CD4-positive, alpha-beta T cell treated with Interleukin-17A for 4 hours (primary cell): ENCODE data around the gene TBL1XR1.
"Not testable (repeated sequence)": the region's sequence is repeated elsewhere in the genome, so short reads cannot be mapped to it uniquely, and the experiment has no call there.

Experiments
- DNase-seq: peaks from one replicate; pipeline ENCODE4 v3.0.0-alpha.2; 2020; ENCODE audit warnings: mixed read lengths

TBL1XR1 gene

DNA sequence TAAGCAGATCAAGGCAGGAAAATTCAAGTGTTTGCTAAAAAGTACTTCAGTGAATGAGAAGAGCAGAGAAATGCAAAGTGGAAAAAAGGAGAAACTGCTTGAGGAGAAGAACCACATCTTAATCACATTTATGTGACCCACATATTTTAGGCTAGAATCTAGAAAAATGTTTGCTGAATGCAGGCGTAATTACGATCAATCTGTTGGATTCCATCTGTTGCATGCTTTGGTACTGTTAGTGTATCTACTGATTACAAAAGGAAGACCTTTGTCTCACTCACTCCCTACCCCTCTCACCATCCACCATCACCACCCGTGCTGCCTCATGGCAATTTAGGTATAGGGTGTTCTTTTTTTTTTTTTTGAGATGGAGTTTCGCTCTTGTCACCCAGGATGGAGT, 9.7 kb upstream of the TBL1XR1 start:
- DNase-seq: no peak

DNA sequence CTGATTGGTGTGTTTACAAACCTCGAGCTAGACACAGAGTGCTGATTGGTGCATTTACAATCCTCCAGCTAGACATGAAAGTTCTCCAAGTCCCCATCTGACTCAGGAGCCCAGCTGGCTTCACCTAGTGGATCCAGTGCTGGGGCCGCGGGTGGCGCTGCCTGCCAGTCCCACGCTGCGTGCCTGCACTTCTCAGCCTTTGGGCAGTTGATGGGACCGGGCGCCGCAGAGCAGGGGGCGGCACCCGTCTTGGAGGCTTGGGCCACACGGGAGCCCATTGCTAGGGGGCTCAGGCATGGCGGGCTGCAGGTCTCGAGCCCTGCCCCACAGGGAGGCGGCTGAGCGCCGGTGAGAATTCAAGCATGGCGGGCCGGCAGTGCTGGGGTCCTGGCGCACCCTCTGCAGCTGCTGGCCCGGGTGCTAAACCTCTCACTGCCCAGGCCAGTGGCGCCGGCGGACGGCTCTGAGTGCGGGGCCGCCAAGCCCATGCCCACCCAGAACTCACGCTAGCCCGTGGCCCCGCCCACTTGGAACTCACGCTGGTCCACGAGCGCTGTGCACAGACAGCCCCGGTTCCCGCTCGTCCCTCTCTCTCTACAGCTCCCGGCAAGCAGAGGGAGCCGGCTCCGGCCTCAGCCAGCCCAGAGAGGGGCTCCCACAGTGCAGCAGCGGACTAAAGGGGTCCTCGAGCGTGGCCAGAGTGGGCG, 6.6 kb upstream of the TBL1XR1 start:
- DNase-seq: no peak

DNA sequence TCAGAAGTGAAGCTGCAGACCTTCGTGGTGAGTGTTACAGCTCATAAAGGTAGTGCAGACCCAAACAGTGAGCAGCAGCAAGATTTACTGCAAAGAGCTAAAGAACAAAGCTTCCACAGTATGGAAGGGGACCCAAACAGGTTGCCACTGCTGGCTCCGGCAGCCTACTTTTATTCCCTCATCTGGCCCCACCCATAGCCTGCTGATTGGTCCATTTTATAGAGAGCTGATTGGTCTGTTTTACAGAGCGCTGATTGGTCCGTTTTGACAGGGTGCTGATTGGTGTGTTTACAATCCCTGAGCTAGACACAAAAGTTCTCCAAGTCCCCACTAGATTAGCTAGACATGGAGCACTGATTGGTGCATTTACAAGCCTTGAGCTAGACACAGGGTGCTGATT, 5.7 kb upstream of the TBL1XR1 start:
- DNase-seq: not testable (repeated sequence)

DNA sequence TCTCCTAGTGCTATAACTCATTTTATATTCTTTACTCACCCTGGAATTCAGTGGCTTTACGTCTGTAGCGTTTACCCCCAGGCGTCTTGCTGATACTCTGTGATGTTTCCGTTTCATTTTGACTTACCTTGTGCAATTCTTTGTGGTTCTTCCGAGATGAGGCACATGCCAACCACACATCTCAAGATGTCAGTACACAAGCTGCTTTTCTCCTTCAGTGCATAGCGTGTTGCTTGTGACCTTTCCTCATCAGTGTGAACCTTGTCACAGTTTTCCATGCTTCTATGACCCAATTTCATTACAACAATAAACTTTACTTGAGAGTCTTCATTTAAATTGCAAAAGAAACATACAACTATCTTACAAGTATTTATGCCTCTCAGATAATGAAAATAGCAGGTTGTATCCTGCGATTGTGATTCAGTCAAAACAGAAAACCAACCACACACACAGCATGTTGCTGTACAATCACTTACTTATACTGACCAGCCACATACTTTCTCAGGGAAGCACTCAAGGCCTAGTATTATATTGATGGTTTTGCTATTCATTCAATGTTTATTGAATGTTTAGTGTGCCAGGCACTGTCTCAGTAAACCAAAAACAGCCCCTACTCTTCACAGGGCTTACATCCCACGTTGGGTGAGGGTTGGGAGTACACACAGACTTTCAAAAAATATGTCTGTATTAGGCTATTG, 4.6 kb upstream of the TBL1XR1 start:
- DNase-seq: peak; percentile 69

DNA sequence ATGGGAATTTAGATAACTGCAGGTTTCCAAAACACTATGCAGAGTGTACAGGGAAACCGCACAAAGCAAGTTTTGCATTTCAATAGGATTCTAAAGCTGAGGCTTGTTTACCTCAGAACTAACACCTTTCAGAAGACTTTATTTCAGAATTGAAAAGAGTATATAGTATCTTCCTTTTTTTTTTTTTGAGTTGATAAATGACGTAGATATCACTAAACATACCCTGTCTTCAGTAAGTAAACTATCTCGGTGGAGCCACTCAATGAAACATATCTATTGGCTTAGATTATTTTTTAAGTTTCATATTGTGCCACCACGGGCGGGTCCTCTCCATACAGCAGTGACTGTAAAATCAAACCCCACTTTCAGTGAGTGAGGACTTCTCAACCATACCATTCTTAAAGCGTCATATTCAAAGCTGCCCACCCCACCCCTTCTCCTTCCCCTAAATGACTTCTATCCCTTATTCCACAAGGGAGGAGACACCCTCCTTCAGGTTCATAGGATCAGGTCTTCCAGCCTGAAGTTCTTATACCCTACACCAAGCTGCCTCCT, 2.0 kb upstream of the TBL1XR1 start:
- no peak for DNase-seq

DNA sequence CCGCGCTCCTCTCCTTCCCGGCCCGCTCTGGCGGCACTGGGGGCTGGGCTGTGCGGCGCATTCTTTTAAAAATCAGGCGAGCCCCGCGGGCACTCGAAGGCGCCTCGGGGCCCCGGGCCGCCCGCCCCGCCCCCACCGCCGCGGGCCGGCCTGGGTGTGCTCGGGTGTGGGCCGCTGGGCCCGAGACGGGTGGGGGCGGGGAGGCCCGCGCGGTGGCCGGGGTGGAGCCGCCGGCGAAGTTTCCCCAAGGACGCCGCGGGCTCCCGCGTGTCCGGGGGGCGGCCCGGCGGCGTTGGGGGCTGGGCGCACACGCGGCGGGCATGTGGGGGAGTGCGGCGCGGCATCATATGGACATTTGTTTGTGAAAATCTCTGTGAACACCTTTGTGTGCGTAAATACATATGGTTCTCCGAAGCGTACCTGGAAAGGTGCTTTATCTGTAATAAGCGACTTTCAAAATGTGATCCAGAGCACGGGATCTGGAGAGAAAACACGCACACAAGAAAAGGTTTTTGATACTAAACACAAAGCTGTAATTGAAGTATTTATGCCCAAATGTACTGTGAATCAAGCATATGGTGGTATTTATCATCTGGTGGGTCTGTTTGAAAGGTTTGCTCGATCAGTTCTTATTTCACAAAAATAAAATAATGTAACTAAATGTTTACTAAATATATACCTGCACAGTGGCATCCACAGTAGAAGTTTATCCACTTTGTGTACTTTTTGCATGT, 612 bp upstream of the TBL1XR1 start:
- no peak for DNase-seq

DNA sequence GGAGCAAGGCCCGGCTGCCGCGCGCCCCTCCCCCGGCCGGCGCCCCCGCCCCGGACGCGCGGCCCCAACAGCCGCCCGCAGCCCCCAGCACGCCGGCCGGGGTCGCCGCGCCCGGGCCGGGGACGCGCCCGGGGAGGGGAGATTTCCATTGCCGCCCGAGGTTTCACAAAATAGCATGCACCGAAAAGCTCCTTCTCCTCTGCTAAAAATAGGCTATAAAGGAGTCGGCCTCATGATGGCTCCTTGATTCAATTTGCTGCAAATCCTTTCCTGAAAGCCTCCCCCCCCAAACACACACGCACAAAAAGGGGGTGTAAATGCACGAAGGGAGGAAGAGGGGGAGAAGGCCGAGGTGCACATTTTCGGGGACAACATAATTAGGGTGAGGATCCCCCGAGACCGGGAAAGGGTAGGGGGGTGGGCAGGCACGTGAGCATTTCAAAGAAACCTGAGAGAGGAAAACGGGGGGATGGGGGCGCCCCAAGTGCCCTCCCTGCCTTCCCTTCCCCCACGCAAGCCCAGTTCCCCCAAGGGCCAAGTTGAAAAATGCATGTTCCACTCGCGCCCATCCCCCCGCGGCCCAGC, 734 bp downstream of the TBL1XR1 start:
- DNase-seq: peak; percentile 62

DNA sequence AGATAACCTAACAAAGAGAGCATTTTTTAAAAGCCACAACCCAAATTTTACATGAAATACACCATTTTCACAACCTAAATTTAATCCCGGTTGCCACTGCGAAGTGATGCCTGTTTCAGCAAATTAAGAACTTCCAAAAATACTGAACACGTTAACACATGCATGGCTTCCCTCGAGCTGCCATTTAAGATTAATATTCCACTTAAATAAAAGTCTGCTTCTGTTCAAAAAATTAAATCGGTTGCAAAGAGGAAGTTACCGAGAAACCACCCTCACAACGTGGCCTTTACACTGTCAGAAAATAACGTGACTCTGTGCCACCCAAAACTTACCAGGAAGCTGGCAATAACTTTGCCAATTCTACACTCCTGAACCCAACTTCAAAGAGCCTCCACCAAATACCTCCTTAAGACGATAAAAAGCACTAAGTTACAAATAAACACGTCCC, 1.2 kb downstream of the TBL1XR1 start:
- no peak for DNase-seq

DNA sequence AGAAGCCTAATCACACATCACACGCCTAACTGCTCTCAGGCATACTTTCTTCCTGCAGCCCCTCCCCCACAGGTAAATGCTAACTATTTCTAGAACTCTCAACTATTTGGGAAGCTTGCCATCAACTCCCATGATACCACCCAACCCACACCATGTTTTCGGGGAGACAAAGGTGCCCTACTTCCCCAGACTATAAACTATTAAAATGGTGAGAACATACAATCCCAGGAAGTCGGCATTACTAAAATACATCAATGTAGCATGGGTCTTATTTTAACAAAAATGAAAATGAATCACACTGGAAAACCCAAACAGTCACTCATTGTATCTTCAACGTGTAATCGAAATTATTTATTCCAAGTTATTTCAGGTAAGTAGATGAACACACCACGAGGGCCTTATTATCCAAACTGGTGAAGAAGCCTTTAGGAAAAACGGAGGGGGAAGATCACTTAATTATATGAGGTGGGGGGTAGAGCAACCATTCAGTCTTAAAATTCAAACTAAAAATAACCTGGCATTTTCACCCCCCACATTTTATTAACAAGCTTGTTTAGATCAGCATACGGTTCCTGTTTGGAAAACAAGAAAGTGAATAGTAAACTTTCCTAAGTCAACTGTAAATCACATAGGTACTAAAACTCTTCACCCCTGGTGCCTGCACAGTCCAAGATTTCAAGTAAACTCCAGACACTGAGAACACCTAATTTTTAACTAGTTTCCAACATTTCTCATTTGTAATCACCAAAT, 1.9 kb downstream of the TBL1XR1 start:
- peak; percentile 47 for DNase-seq

DNA sequence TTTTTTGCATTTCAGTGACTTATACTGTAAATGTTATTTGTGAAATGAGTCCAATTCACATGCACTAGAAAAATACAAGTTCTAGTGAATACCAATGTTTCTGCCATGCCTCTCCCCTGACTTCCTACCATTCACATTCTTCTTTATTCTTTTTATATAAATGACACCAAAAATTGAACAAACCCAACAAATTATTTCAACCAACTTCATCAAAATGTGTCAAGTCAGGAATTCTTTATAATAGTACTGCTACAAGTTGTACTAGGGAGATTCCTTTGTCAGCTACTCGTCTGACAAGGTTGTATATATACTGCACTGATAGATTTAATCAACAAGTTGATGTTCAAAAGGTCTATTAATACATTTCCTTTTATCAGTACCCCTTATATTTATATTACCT, 3.0 kb downstream of the TBL1XR1 start:
- no peak for DNase-seq

DNA sequence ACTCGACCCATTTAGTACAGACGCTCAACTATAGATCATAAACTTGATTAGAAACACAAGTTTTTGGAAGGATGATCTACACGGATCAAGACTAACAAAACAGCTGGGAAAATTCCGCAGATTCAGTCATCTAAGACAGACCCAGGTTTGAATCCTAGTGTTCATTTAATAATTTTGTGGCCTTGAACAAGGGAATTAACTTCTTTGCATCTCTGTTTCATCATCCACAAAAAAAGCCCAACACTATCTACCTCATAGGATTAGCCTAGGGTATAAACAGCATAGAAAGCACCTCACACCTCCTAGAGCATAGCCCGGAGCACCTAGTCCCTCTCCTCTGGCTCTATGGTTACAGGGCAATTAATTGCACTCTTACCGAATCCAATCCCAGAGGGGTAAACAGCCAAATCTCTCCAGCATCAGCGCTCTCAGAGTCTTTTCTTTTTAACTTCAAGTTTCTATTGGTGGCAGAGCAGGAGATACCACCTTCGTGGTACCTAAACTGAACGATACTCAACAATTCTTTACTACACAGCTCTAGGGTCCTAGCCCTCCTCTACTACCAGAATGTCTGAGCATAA, 3.5 kb downstream of the TBL1XR1 start:
- no peak for DNase-seq

DNA sequence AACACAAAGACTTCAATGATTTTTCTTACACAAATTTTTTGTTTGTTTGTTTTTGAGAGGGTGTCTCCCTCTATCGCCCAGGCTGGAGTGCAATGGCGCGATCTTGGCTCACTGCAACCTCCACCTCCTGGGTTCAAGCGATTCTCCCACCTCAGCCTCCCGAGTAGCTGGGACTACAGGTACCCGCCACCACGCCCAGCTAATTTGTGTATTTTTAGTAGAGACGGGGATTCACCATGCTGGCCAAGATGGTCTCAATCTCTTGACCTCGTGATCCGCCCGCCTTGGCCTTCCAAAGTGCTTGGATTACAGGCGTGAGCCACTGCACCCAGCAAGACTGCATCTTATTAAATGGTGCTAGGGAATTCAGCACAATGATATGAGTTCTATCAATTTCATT, 4.0 kb downstream of the TBL1XR1 start:
- DNase-seq: not testable (repeated sequence)

DNA sequence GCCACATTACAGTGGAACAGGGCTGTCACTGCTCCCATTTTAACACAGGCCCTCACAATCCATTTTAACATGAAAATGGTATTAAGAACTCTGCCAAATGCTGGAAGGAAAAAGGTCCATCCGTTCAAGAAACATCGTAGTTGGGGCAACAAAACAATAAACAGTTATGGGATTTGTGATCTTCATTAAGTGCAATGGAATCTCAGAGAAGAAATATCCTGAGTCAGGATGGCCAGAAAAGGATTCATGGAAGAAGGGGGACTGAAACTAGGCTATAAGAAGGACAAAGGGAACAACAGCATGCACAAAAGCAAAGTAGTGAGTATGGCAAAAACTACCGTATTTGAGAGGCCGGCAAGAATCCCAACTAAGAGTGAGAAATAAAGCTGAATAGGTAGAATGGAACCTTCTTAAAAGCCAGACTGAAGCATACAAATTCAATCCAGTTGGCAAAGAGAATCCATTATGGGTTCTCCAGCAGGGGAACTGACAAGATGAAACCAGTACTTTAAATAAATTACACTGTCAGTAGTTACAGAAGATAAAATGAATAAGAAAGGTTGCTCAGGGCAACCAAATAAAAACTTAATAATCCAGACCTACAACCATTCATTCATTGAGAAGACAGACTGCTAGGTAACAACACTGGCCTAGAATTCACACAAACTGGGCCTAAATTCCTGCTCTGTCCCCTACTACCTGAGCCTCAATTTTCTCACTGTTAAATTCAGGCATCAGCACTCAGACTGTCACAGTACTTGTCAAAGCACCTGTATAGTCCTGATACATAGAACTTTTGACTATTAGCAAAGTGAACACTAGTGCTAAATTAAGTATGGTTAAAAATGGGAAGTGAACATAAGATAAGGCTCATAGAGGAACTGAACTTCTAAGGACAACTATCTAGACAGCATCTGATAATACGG, 6.3 kb downstream of the TBL1XR1 start:
- no peak for DNase-seq

DNA sequence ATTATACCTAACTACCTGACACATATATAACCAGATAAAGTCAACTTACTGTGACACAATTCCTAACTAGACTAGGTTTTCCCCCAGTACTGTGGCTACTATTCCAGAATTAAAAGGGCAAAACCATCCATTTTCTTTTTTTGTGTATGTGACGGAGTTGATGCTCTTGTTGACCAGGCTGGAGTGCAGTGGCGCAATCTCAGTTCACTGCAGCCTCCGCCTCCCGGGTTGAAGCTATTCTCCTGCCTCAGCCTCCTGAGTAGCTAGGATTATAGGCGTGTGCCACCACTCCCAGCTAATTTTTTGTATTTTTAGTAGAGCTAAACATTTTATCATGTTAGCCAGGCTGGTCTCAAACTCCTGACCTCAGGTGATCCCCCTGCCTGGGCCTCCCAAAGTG, 7.1 kb downstream of the TBL1XR1 start:
- not testable (repeated sequence) for DNase-seq

DNA sequence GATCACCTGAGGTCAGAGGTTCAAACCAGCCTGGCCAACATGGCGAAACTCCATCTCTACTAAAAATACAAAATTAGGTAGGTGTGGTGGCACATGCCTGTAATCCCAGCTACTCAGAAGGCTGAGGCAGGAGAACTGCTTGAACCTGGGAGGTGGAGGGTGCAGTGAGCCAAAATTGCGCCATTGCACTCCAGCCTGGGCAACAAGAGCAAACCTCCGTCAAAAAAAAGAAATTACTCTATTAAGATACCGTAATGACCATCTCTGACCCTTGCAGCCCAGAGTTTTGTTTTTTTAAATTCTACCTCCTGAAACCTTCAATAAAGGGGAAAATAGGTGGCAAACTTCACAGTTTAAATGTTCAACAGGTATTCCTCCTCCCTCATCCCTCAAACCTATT, 9.0 kb downstream of the TBL1XR1 start:
- not testable (repeated sequence) for DNase-seq

DNA sequence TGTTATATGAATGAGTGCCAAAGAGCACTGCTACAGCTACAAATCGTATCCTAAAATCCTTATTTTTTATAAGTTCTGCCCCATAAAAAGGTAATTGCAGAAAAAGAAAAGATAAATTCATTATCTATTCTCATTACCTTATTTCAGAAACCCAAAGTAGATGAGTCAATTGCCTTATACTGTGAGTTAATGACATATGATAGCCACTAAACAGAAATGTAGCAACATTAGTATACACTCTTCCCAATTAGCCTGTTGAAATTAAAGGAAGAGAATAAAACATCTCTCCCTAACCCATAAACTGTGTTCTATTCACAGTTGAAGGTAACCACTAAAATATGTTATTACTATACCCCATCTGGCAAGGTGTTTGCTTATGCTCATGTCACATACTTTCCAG, 11.0 kb downstream of the TBL1XR1 start:
- no peak for DNase-seq

DNA sequence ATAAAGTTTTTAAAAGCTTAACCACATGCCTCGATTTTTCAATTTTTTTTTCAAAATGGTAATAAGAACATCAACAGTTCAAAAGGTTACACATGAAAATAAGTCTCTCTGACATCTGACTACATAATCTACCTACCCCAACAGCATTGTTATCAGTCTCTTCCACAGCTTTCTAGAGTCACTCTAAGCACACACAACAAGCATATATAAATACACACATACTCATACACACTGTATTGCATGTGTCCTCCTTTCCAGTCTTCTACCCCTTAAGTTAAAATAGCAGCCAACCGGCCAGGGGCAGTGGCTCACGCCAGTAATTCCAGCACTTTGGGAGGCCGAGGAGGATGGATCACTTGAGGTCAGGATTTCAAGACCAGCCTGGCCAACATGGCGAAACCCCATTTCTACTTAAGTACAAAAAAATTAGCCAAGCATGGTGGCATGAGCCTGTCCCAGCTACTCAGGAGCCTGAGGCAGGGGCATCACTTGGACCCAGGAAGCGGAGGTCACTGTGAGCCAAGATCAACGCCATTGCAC, 12.2 kb downstream of the TBL1XR1 start:
- no peak for DNase-seq

DNA sequence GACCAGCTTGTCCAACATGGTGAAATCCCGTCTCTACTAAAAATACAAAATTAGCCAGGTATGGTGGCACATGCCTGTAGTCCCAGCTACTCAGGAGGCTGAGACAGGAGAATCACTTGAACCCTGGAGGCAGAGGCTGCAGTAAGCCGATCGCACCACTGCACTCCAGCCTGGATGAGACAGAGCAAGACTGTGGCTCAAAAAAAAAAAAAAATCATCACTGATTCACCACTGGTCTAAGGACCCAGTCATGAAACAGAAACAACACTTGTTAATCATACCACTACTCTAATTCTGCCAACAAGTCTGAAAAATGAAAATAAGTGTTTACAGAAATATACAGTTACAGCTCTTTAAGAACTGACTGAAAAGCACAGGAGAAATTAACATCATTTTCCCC, 12.7 kb downstream of the TBL1XR1 start:
- peak; percentile 20 for DNase-seq

DNA sequence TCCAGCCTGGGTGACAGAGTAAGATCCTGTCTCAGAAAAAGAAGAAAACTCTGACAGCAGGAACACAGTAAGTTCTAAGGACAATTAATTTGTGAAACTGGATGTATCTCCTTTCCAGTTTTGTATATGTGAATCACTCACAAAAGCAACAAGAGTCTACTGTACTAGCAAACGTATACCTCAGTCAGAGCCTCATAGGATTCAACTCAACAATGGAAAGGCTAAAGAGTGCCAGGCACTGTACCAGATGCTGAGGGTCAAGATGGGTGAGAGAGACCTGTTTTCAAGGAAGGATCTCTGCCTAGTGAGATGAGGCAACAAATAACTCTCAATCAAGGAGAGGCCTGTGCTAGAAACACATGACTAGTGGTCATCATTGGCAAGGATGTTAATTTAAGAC, 14.9 kb downstream of the TBL1XR1 start:
- DNase-seq: no peak

DNA sequence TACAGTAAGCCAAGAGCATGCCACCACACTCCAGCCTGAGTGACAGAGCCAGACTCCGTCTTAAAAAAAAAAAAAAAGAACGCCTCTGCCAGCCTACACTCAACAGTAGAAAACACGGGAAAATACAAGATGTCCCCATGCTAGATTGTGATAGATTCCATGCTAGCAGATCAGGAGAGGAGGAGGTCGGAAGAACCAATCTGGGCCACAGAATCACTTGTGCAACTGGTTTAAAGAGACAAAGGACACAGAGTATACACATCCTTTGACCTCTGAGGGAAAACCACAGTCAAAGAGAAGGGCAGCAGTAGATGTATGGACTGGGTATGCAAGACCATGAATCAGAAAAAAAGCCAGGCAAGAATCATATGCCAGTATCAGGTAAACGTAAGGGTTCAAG, 15.9 kb downstream of the TBL1XR1 start:
- DNase-seq: no peak

DNA sequence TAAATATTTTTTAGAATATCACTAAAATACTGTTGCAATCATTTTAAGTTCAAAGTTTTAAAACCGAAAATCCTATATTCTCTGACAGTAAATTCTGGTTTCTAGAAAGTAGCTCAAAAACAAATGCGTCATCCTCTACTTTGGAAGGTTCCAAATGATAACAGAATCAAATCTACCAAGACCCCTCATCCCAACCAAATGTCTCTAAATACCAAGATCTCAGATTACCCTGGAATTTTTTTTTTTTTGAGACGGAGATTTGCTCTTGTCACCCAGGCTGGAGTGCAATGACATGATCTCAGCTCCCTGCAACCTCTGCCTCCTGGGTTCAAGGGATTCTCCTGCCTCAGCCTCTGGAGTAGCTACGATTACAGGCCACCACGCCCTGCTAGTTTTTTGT, 16.8 kb downstream of the TBL1XR1 start:
- no peak for DNase-seq
